Measurements from ENCODE around the gene ZNF223. TPM values are rescaled to one million over a fixed set of nuclear protein-coding genes. Genes with fewer than 3 reads are reported as not detected.

Gene ZNF223
- total and polyA plus RNA-seq, 9 of the 15 experiments (the other 6 are each of a cell fraction or from before 2014, with no cell fraction given) = 0.21 to 1.8 (median 0.71) TPM

GRCh38 chr19:44021221-44021620, 30.6 kb upstream of the ZNF223 start:
- ATAC-seq (no peak), DNase-seq (ENCODE audit: extremely low read depth in 1 of 4, low spot score in 3 of 4) (no peak), FAIRE-seq (no peak)
- Histone ChIP-seq H3K36me3 (ENCODE audit: control insufficient read depth, insufficient read depth, low read length) (no peaks in the 10 kb centered on the region), H4K20me1 (replicated peaks; ENCODE audit: control insufficient read depth, insufficient read depth, low read length) (no peaks in the 10 kb centered on the region), H2AFZ (ENCODE audit: low read depth, low read length) (no peak overlapping the region), H3K79me2 (ENCODE audit: control insufficient read depth, insufficient read depth, low read length) (peaks cover 5% of the 10 kb centered on the region; the same call in 1 of the 3 replicates), H3K9ac (ENCODE audit: insufficient read depth in 1 of 2, low read depth in 2 of 2, low read length in 2 of 2) (no peak overlapping the region), H3K27ac (ENCODE audit: extremely low read depth, low read depth, low read length) (no peak overlapping the region), H3K9me1 (ENCODE audit: control insufficient read depth, insufficient read depth, low read length) (no peaks in the 10 kb centered on the region), H3K27me3 (ENCODE audit: control insufficient read depth in 2 of 2, insufficient read depth in 2 of 2, low read length in 2 of 2) (no peaks in the 10 kb centered on the region), H3K4me2 (ENCODE audit: insufficient read depth, low read length) (no peak overlapping the region), H3K4me1 (replicated peaks in 1 of 2; ENCODE audit: control insufficient read depth in 2 of 2, insufficient read depth in 2 of 2, low read length in 2 of 2) (peaks cover 3% of the 10 kb centered on the region in 2 experiments; a peak in 1 of 5 replicates), H3K9me3 (replicated peaks; ENCODE audit: control insufficient read depth, insufficient read depth, low read depth, low read length) (0 out of 2 replicates have a peak, but pooled peaks cover 3% of the 10 kb centered on the region), H3K4me3 (no peak overlapping the region)
- no peak for TF ChIP-seq TRIM24 (IDR thresholded peaks at IDR 0.05)
- TF ChIP-seq, protein P1, sequence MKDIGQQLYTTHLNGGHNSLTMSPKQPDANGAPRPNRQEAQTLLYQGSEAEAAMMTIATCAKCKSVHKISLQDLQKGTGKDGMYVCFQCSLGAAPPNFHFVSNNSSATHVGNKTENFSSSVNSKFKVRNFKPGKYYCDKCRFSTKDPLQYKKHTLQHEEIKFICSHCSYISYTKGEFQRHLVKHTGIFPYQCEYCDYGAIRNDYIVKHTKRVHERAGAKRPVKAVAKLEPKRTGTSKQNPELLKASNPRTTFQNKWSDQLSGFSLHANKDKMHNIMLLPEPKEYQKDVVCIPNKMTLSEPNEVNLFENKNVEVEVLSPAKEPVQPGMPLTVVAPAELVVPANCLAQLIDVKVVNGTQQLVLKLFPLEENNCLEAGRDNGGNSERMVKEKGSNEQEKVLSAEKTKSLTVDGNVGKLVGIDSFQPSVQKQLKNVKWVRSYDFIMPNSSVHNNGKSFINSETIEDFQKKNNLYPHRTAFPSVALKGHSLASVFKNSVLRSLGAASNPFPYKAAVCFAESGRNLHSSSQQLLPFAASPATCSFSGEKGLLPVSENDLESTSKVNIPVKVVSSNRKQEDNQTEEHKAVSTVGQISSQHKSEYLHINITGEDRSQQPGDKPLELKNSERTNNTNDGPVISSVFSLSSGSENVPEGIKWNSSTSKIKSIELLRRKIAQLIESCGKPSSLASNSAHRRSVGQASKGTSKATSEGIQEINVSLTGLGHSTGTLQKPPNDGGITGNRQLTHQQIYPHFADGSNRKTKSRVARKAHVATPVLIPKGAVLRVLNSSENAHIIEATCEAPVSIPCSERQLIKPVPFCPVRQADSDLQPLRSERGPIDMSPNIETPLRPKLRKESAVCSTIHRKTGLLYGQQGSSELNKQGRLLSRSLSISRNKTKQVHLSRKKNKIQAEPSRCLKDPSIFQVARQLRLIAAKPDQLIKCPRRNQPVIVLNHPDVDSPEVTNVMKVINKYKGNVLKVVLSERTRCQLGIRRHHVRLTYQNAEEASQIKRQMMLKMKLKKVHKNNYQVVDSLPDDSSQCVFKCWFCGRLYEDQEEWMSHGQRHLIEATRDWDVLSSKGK (CRISPR knock-in tag; IDR thresholded peaks at IDR 0.05) = no peak
- no peak for TF ChIP-seq CCAR2 (IDR thresholded peaks at IDR 0.05; ENCODE audit: low read depth, low read length)
- TF ChIP-seq NELFE (IDR thresholded peaks at IDR 0.05; ENCODE audit: insufficient read depth, insufficient read length) = no peak
- TF ChIP-seq SMARCA4 (IDR thresholded peaks at IDR 0.05) = no peak
- TF ChIP-seq MECOM (CRISPR knock-in tag; IDR thresholded peaks at IDR 0.05) = no peak
- TF ChIP-seq, protein P2, sequence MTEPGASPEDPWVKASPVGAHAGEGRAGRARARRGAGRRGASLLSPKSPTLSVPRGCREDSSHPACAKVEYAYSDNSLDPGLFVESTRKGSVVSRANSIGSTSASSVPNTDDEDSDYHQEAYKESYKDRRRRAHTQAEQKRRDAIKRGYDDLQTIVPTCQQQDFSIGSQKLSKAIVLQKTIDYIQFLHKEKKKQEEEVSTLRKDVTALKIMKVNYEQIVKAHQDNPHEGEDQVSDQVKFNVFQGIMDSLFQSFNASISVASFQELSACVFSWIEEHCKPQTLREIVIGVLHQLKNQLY (CRISPR knock-in tag; conservative IDR thresholded peaks at IDR 0.05) = no peak
- TF ChIP-seq, protein P3, sequence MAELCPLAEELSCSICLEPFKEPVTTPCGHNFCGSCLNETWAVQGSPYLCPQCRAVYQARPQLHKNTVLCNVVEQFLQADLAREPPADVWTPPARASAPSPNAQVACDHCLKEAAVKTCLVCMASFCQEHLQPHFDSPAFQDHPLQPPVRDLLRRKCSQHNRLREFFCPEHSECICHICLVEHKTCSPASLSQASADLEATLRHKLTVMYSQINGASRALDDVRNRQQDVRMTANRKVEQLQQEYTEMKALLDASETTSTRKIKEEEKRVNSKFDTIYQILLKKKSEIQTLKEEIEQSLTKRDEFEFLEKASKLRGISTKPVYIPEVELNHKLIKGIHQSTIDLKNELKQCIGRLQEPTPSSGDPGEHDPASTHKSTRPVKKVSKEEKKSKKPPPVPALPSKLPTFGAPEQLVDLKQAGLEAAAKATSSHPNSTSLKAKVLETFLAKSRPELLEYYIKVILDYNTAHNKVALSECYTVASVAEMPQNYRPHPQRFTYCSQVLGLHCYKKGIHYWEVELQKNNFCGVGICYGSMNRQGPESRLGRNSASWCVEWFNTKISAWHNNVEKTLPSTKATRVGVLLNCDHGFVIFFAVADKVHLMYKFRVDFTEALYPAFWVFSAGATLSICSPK (IDR thresholded peaks at IDR 0.05; ENCODE audit: borderline replicate concordance) = no peak
- TF ChIP-seq HES1 (IDR thresholded peaks at IDR 0.05; ENCODE audit: low read depth) = no peak
- no peak for TF ChIP-seq E2F3 (CRISPR knock-in tag; IDR thresholded peaks at IDR 0.05)
- no peak for TF ChIP-seq ZKSCAN8 (CRISPR knock-in tag; IDR thresholded peaks at IDR 0.05)
- TF ChIP-seq ZBTB17 (CRISPR knock-in tag; IDR thresholded peaks at IDR 0.05) = no peak
- no peak for TF ChIP-seq MAFG (tag; conservative IDR thresholded peaks at IDR 0.05)
- TF ChIP-seq, protein P4, sequence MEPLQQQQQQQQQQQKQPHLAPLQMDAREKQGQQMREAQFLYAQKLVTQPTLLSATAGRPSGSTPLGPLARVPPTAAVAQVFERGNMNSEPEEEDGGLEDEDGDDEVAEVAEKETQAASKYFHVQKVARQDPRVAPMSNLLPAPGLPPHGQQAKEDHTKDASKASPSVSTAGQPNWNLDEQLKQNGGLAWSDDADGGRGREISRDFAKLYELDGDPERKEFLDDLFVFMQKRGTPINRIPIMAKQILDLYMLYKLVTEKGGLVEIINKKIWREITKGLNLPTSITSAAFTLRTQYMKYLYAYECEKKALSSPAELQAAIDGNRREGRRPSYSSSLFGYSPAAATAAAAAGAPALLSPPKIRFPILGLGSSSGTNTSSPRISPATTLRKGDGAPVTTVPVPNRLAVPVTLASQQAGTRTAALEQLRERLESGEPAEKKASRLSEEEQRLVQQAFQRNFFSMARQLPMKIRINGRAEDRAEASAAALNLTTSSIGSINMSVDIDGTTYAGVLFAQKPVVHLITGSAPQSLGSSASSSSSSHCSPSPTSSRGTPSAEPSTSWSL (CRISPR knock-in tag; IDR thresholded peaks at IDR 0.05; ENCODE audit: borderline replicate concordance) = no peak
- TF ChIP-seq RAD21 (CRISPR knock-in tag; conservative IDR thresholded peaks at IDR 0.05 in 1 of 2, IDR thresholded peaks at IDR 0.05 in 1 of 2) = no peak
- intact Hi-C loops (cut with micrococcal nuclease) = no loop called here
- in situ Hi-C loops (cut with MboI) = no loop called here
- ChIA-PET CTCF (ENCODE audit: low intra/inter-chr PET ratio) (no interaction called here), POLR2A (no interaction called here)
- no TSS peak for BruUV-seq (replicated peaks)
